ENCODE measurements around the gene CACNG1. TPM values are rescaled to one million over a fixed set of nuclear protein-coding genes. Genes with fewer than 3 reads are reported as not detected.

CACNG1 gene
- polyA plus RNA-seq, 2 of the 4 experiments (the other 2 are of a cell fraction), result 0.15 TPM; not detected in 1

- no peak overlapping the region for H3K4me2 ChIP-seq
- no peaks in the 10 kb centered on the region for H3K9me3 ChIP-seq
- FAIRE-seq (no peak), DNase-seq (ENCODE audit: low read depth in 1 of 2, low spot score in 1 of 2) (no peak), ATAC-seq (no peak)
- ChIA-PET POLR2A (no interaction called here), CTCF (no interaction called here)
- 81% methylated on average over 6 of the region's 6 CpGs for WGBS (ENCODE audit: missing lambda C conversion rate)
- H3K4me3 ChIP-seq, result no peak overlapping the region
- no peaks in the 10 kb centered on the region for H3K4me1 ChIP-seq
- H3K27ac ChIP-seq, result no peak overlapping the region
- TF ChIP-seq ZC3H11A (IDR thresholded peaks at IDR 0.05) (no peak), CHD4 (IDR thresholded peaks at IDR 0.05; ENCODE audit: borderline replicate concordance) (no peak), ESRRA (IDR thresholded peaks at IDR 0.05; ENCODE audit: borderline replicate concordance, low read length) (no peak), HOXB13 (CRISPR knock-in tag; IDR thresholded peaks at IDR 0.05; ENCODE audit: low read depth) (no peak), E2F6 (IDR thresholded peaks at IDR 0.05; ENCODE audit: borderline replicate concordance, low read depth) (no peak), MAFK (IDR thresholded peaks at IDR 0.05; ENCODE audit: partially characterized antibody) (no peak), CBX8 (IDR thresholded peaks at IDR 0.05) (no peak), ZNF302 (CRISPR knock-in tag; IDR thresholded peaks at IDR 0.05) (no peak), ELK1 (IDR thresholded peaks at IDR 0.05; ENCODE audit: low read depth, low read length) (no peak), CTCF (IDR thresholded peaks at IDR 0.05) (no peak), MAX (IDR thresholded peaks at IDR 0.05) (no peak), GATA3 (IDR thresholded peaks at IDR 0.05; ENCODE audit: borderline replicate concordance) (no peak)
These were observed 15.0 kb downstream of the CACNG1 start for GRCh38 chr17:67059372-67059771.

- CTCF ChIA-PET, result no interaction called here
- no peaks in the 10 kb centered on the region for H3K4me1 ChIP-seq
- DNase-seq (ENCODE audit: low read depth in 1 of 2, low spot score in 1 of 2) (no peak), ATAC-seq (no peak), FAIRE-seq (no peak)
- TF ChIP-seq SMC3 (IDR thresholded peaks at IDR 0.05), result no peak
- TF ChIP-seq PBX3 (IDR thresholded peaks at IDR 0.05), result no peak
- no peak for TF ChIP-seq KDM1A (IDR thresholded peaks at IDR 0.05; ENCODE audit: low read depth)
- H3K27ac ChIP-seq, result no peak overlapping the region
- no peak overlapping the region for H3K4me3 ChIP-seq
- POLR2A ChIA-PET, result no interaction called here
- H3K9me3 ChIP-seq, result no peaks in the 10 kb centered on the region
- H3K4me2 ChIP-seq, result no peak overlapping the region
- WGBS (ENCODE audit: missing lambda C conversion rate), result 85% methylated on average over 6 of the region's 6 CpGs
These were observed 18.8 kb downstream of the CACNG1 start for GRCh38 chr17:67063141-67063540.

GRCh38 chr17:67066717-67067116 lies 22.4 kb downstream of the CACNG1 start:
- 24% methylated on average over 2 of the region's 2 CpGs for WGBS (ENCODE audit: missing lambda C conversion rate)
- CTCF ChIA-PET, result interaction anchor here (0.9 to 1.3 kb wide), 2 partner anchors 10 to 12 kb away, joined by 3 read pairs; no protein-coding TSS in a partner anchor
- TF ChIP-seq CHD2 (IDR thresholded peaks at IDR 0.05; ENCODE audit: low read length, partially characterized antibody), result no peak
- no peak for TF ChIP-seq MAFK (IDR thresholded peaks at IDR 0.05; ENCODE audit: partially characterized antibody)
- no peak for TF ChIP-seq FOXS1 (CRISPR knock-in tag; IDR thresholded peaks at IDR 0.05)
- no peak for TF ChIP-seq JUNB (IDR thresholded peaks at IDR 0.05)
- no peak for TF ChIP-seq HEYL (CRISPR knock-in tag; IDR thresholded peaks at IDR 0.05)
- no peak for TF ChIP-seq KDM1A (IDR thresholded peaks at IDR 0.05; ENCODE audit: low read depth)
- no peak for TF ChIP-seq CBX2 (IDR thresholded peaks at IDR 0.05; ENCODE audit: borderline replicate concordance, low read depth)
- TF ChIP-seq MAX (IDR thresholded peaks at IDR 0.05), result no peak
- no peak for TF ChIP-seq GATA3 (IDR thresholded peaks at IDR 0.05; ENCODE audit: borderline replicate concordance)
- no peak for TF ChIP-seq CEBPB (IDR thresholded peaks at IDR 0.05)
- no peak for TF ChIP-seq SMC3 (IDR thresholded peaks at IDR 0.05)
- TF ChIP-seq PBX3 (IDR thresholded peaks at IDR 0.05), result no peak
- TF ChIP-seq HDAC2 (IDR thresholded peaks at IDR 0.05), result no peak
- TF ChIP-seq BCL3 (IDR thresholded peaks at IDR 0.05), result no peak
- TF ChIP-seq JUN (IDR thresholded peaks at IDR 0.05), result no peak
- TF ChIP-seq ATOH8 (CRISPR knock-in tag; IDR thresholded peaks at IDR 0.05; ENCODE audit: low read depth), result no peak

More at GRCh38 chr17:67066717-67067116, 22.4 kb downstream of the CACNG1 start:
- no peak for FAIRE-seq
- DNase-seq (ENCODE audit: low read depth in 1 of 2, low spot score in 1 of 2), result no peak
- ATAC-seq, result no peak
- Histone ChIP-seq H3K4me1 (no peaks in the 10 kb centered on the region), H3K27ac (no peak overlapping the region), H3K4me3 (no peak overlapping the region), H3K9me3 (no peaks in the 10 kb centered on the region), H3K4me2 (no peak overlapping the region)
- POLR2A ChIA-PET, result no interaction called here

Measured in A549 (cell line).